Large intestine (tissue), 3 donors: ENCODE measurements around the gene LIMK2. TPM values are rescaled to one million over a fixed set of nuclear protein-coding genes. Genes with fewer than 3 reads are reported as not detected.

ENCODE experiments used
- DNase-seq, 2 donors: peaks; one replicate each; pipeline versions ENCODE4 v3.0.0 to v3.0.0-alpha.2; 2013
- H3K27ac ChIP-seq: one replicate; pipeline ENCODE4 v1.5.1; 2013; ENCODE audit warnings: low read length
- H3K27me3 ChIP-seq: 2 replicates; pipeline ENCODE4 v1.6.1; 2013; ENCODE audit warnings: low read length; ENCODE audit not compliant: control insufficient read depth, insufficient read depth
- H3K36me3 ChIP-seq: 2 replicates; pipeline ENCODE4 v1.6.1; 2013; ENCODE audit warnings: low read length; ENCODE audit not compliant: control insufficient read depth, insufficient read depth
- H3K4me1 ChIP-seq: one replicate; pipeline ENCODE4 v1.6.1; 2013; ENCODE audit warnings: low read length; ENCODE audit not compliant: control insufficient read depth, insufficient read depth
- H3K4me3 ChIP-seq: one replicate; pipeline ENCODE4 v1.5.1; 2013; ENCODE audit warnings: low read length
- H3K9me3 ChIP-seq: one replicate; pipeline ENCODE4 v1.6.1; 2013; ENCODE audit warnings: mild to moderate bottlenecking, low read depth, low read length, moderate library complexity; ENCODE audit not compliant: control insufficient read depth
- WGBS: methylation state at CpG from one replicate; pipeline ENCODE4 v1.1.5; 2013; ENCODE audit warnings: low lambda C conversion rate; ENCODE audit not compliant: insufficient coverage; 5-methylcytosine and 5-hydroxymethylcytosine counted together
- polyA plus RNA-seq: library from polyadenylated mRNA; unstranded; fragments of 120-200 nt; gene quantifications from one replicate; pipeline ENCODE4 v1.2.1, GENCODE V29; 2013

Gene LIMK2
- polyA plus RNA-seq, 1 donor: 52.7 TPM

DNA sequence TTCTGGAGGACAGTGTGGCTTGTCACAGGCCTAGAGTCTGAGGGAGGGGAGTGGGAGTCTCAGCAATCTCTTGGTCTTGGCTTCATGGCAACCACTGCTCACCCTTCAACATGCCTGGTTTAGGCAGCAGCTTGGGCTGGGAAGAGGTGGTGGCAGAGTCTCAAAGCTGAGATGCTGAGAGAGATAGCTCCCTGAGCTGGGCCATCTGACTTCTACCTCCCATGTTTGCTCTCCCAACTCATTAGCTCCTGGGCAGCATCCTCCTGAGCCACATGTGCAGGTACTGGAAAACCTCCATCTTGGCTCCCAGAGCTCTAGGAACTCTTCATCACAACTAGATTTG lies 67.2 kb downstream of the LIMK2 start:
- Histone ChIP-seq H3K36me3 (peaks cover 74% of the 10 kb centered on the region), H3K27ac (no peak overlapping the region), H3K4me3 (no peak overlapping the region), H3K9me3 (no peaks in the 10 kb centered on the region), H3K4me1 (peaks cover 14% of the 10 kb centered on the region), H3K27me3 (no peaks in the 10 kb centered on the region)
- DNase-seq: no peak

DNA sequence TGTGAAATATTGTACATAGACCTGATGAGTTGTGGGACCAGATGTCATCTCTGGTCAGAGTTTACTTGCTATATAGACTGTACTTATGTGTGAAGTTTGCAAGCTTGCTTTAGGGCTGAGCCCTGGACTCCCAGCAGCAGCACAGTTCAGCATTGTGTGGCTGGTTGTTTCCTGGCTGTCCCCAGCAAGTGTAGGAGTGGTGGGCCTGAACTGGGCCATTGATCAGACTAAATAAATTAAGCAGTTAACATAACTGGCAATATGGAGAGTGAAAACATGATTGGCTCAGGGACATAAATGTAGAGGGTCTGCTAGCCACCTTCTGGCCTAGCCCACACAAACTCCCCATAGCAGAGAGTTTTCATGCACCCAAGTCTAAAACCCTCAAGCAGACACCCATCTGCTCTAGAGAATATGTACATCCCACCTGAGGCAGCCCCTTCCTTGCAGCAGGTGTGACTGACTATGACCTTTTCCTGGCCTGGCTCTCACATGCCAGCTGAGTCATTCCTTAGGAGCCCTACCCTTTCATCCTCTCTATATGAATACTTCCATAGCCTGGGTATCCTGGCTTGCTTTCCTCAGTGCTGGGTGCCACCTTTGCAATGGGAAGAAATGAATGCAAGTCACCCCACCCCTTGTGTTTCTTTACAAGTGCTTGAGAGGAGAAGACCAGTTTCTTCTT lies 67.9 kb downstream of the LIMK2 start:
- Histone ChIP-seq H3K9me3 (no peaks in the 10 kb centered on the region), H3K4me1 (peaks cover 12% of the 10 kb centered on the region), H3K27me3 (no peaks in the 10 kb centered on the region), H3K27ac (no peak overlapping the region), H3K36me3 (peaks cover 70% of the 10 kb centered on the region), H3K4me3 (no peak overlapping the region)
- no peak for DNase-seq

DNA sequence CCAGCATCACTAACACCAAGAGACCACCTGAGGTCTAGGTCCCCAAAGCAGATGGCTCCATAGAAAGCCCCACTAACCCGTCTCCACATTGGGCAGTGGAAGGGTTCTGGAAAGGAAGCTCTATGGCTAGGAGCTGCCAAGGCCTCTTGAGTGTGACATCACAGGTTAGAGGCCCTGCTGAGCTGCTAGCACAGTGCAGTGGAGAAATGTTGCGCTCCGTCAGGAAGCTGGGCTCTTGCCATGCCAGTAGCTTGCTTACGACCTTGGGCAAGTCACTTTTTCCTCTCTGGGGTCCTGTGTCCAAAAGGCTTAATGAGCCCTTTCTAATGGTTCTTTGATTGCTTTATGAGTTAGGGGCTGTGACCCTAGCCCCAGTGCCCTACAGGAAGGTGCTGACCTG lies 69.6 kb downstream of the LIMK2 start:
- H3K27ac ChIP-seq: no peak overlapping the region
- DNase-seq: no peak

DNA sequence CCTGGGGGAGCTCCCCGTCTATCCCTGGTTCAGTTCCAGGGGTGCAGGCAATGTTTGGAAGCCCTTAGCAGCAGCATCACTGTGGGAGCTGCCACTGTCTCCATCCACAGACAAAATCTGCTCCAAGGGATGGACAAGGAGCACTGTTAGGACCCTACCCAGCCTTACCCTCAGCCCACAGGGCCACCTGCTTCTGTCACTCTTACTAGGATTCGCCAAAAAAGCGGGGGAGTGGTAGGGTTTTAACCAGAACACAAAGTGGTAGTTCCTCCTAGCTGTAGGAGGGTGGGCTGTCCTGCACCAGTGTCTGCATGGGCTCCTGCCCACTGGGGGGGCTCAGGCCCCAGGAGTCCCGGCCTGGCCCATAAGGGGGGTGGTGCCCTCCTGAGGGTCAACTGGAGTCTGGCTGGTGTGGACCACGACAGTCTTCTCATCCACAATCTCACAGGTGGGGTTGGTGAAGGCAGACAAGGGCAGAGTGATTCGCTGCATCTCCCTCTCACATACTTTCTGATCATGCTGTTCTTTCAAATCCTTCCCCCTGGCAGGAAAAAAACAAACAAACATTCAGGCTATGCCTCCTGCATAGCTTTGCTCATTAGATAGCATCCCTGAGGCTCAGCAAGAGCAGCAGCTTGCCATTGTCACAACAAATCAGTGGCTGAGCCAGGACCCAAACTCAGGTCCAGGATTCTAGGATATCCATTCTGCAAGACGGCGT lies 70.8 kb downstream of the LIMK2 start:
- no peak overlapping the region for H3K27ac ChIP-seq
- peaks cover 10% of the 10 kb centered on the region for H3K4me1 ChIP-seq
- H3K9me3 ChIP-seq: no peaks in the 10 kb centered on the region
- DNase-seq: no peak
- no peaks in the 10 kb centered on the region for H3K27me3 ChIP-seq
- no peak overlapping the region for H3K4me3 ChIP-seq
- peaks cover 69% of the 10 kb centered on the region for H3K36me3 ChIP-seq
- no CpG with 5 or more reads among the region's 8 CpGs for WGBS

More for the DNA sequence above, 69.6 kb downstream of the LIMK2 start:
- WGBS: no CpG with 5 or more reads among the region's 4 CpGs
- H3K4me1 ChIP-seq: peaks cover 10% of the 10 kb centered on the region
- H3K27me3 ChIP-seq: no peaks in the 10 kb centered on the region
- H3K36me3 ChIP-seq: peaks cover 76% of the 10 kb centered on the region
- H3K4me3 ChIP-seq: no peak overlapping the region
- no peaks in the 10 kb centered on the region for H3K9me3 ChIP-seq

DNA sequence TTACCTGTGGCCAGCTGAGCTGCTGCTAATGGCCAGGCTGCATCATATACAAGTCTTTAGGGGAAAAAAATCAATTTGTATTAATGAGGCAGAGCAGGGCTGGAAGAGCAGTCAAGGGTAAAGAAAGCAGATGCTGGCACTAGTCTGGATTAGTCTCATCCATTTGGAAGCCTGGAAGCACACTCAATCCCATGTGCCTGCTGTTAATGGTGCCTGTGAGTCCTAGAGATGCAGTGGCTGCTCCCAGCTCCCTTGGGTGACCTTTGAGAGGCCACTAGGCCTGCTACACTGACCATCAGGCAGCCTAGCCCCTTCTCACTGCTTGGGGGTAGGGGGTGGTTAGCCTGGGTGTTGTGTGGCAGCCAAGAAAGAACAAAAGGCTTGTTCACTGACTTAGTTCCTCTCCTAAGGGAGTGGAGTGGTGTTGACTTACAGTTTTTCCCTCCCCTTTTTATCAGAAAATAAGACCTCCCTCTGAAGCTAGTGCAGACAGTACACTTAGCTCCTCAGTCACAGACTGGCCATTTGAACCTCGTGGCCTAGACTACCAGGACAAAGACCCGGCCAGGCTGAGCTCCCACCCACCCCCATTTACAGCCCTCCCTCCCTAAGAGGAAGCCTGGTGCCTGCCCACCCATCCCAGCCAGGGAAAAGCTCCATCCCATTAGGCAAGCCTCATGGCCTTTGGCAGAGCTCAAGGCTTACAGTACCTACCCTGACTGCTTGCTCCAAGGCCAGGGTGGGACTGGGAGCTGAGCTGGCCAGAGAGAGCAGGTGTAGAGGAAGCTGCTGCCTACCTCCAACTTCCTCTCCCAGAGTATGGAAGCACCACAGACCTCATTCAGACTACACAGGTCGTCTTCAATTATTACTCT lies 72.4 kb downstream of the LIMK2 start:
- Histone ChIP-seq H3K27ac (no peak overlapping the region), H3K9me3 (no peaks in the 10 kb centered on the region), H3K4me1 (peaks cover 19% of the 10 kb centered on the region), H3K36me3 (peaks cover 69% of the 10 kb centered on the region), H3K4me3 (no peak overlapping the region), H3K27me3 (no peaks in the 10 kb centered on the region)
- no peak for DNase-seq
- no CpG with 5 or more reads among the region's 3 CpGs for WGBS

DNA sequence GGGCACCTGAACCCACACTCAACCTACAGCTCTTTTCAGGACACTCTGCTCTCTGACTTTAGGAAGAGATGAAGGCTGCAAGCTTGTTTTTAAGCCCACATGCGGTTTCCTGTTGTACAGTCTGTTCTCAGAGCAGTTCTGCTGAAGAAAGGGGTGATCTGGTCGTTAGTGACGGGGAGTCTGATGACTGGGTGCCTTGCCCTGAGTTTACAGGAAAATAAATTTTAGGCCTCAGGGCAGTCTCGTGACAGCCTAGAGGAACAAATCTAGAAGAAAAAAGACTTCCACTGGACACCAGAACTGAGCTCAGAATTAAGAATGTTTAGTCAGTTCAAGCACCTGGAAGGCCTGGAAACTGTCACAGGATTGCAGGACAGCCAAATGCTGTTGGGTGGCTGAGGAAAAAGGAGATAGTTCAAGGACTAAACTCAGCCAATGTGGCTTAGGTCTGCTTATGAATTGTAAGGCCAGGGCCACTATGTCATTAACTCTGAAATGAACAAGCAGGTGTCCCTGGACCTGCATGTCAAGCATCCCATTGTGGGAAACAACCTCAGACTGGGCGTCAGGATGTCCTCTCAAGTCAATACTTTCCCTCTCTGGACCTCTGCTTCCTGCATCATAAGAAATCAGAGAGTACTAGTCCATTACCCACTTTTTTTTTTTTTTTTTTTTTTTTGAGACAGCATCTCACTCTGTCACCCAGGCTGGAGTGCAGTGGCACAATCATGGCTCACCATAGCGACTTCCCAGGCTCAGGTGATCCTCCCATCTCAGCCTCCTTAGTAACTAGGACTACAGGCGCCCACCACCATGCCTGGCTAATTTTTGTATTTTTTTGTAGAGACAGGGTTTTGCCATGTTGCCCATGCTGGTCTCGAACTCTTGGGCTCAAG lies 74.5 kb downstream of the LIMK2 start:
- Histone ChIP-seq H3K4me3 (no peak overlapping the region), H3K9me3 (no peaks in the 10 kb centered on the region), H3K4me1 (peaks cover 28% of the 10 kb centered on the region), H3K27me3 (no peaks in the 10 kb centered on the region), H3K27ac (no peak overlapping the region), H3K36me3 (peaks cover 51% of the 10 kb centered on the region)
- DNase-seq: no peak
- WGBS: no CpG with 5 or more reads among the region's 8 CpGs

DNA sequence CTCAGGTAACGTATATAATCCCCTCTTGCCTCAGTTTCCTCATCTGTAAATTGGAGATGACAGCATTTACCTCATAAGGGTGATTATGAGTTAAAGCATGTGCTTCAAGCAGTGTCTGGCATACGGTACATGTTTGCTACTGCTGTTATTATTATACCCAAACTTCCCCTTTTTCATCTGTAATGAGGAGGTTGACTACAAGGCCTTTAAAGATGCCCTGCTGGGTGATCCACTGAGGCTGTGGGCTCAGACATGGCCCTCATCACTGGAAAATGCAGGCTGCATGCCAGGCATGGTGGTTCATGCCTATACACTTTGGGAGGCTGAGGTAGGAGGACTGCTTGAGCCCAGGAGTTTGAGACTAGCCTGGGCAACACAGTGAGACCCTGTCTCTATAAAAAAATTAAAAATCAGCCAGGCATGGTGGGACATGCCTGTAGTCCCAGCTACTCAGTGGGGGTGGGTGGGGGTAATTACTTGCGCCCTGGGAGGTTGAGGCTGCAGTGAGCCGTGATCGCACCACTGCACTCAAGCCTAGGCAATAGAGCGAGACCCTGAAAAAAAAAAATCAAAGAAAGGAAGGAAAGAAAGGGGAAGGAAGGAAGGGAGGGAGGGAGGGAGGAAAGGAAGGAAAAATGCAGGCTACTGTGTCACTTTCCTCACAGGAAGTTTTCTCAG lies 75.9 kb downstream of the LIMK2 start:
- Histone ChIP-seq H3K4me1 (peaks cover 31% of the 10 kb centered on the region), H3K27me3 (no peaks in the 10 kb centered on the region), H3K36me3 (peaks cover 39% of the 10 kb centered on the region), H3K27ac (no peak overlapping the region), H3K4me3 (no peak overlapping the region), H3K9me3 (no peaks in the 10 kb centered on the region)
- no peak for DNase-seq
- WGBS: 80% methylated on average over 2 of the region's 6 CpGs

DNA sequence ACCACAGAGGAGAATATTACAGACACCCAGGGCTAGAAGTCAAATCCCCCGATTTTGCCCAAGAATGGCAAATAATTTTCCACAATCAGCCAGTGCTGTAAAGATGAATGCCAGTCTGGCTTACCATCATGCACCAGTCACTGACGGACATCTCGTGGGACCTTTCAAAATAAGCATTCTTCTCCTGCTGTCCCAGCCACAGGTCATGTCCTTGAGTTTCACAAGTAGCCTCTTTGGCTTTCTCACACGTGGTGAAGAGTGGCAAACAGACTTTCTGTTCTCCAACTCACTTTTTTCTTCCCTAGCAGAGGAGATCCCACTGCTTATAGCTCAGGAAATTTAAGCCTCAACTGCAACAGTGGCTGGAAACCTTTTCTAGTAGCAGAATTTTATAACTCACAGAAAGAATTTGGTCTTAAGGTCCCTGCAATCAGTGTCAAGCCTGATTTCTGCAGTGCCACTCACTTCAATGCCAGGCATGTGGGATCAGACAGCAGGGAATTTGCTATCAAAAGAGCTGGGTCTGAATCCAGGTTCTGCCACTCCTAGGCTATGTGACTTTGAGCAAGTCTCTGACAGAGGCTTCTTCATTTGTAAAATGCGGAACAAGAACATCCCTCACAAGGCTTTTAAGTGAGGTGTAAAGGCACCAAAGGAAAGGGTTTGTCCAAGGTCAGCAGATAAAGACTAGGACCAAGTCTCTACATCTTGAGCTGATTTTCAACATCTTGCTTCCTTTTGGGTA lies 76.6 kb downstream of the LIMK2 start:
- Histone ChIP-seq H3K27ac (no peak overlapping the region), H3K4me1 (peaks cover 26% of the 10 kb centered on the region), H3K36me3 (peaks cover 34% of the 10 kb centered on the region), H3K27me3 (no peaks in the 10 kb centered on the region), H3K9me3 (no peaks in the 10 kb centered on the region), H3K4me3 (no peak overlapping the region)
- WGBS: 60% methylated on average over 1 of the region's 5 CpGs
- no peak for DNase-seq

DNA sequence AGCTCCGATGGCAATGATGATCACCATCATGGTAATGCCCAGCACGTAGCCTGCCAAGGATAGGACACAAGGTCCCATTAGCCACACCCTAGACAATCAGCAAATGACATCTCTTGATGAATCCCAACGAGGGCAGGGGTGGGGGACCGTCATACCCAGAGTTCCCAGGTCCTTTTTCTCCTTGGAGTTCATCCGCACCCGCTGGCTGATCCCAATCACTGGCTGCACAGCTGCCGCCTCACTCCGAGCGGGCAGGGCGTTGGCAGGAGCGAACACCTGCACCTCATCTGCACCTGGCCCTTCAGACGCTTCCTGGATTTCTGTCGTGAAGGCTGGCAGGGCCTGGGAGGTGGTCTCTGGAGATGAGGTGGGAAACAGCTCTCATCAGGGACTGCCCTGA lies 77.2 kb downstream of the LIMK2 start:
- peaks cover 22% of the 10 kb centered on the region for H3K4me1 ChIP-seq
- no CpG with 5 or more reads among the region's 13 CpGs for WGBS
- H3K4me3 ChIP-seq: no peak overlapping the region
- no peaks in the 10 kb centered on the region for H3K9me3 ChIP-seq
- H3K27me3 ChIP-seq: no peaks in the 10 kb centered on the region
- peaks cover 31% of the 10 kb centered on the region for H3K36me3 ChIP-seq
- DNase-seq: peak; percentile 40 to 67
- peak overlapping the region; percentile 78 for H3K27ac ChIP-seq
